Neural cell (in vitro differentiated cells): ENCODE data around the gene STAM2. TPM values are rescaled to one million over a fixed set of nuclear protein-coding genes. Genes with fewer than 3 reads are reported as not detected.

Source experiments
- H2AFZ ChIP-seq: fragments of 200-600, 300-800 bp; sonication (generic), shearing (Covaris generic); 2 replicates; pipeline ENCODE4 v1.6.0; 2014; ENCODE audit warnings: low read depth, mild to moderate bottlenecking, antibody characterized with exemption, low read length, moderate library complexity
- H3F3A ChIP-seq: fragments of 200-600 bp; shearing (Covaris generic); 2 replicates; pipeline ENCODE4 v1.6.1; 2016; ENCODE audit warnings: mild to moderate bottlenecking, moderate library complexity, mixed read lengths, antibody characterized with exemption, low read length; ENCODE audit not compliant: insufficient read depth, poor library complexity, severe bottlenecking
- H3K27ac ChIP-seq: fragments of 200-600, 300-800 bp; sonication (generic), shearing (Covaris generic); 2 replicates; pipeline ENCODE4 v1.5.1; 2014; ENCODE audit warnings: mild to moderate bottlenecking, low read length, moderate library complexity
- H3K27me3 ChIP-seq: fragments of 300-800, 200-600 bp; sonication (generic), shearing (Covaris generic); 2 replicates; pipeline ENCODE4 v1.6.0; 2014; ENCODE audit warnings: mild to moderate bottlenecking, low read depth, low read length, moderate library complexity; ENCODE audit not compliant: insufficient read depth
- H3K36me3 ChIP-seq: fragments of 300-800, 200-600 bp; sonication (generic), shearing (Covaris generic); 2 replicates; pipeline ENCODE4 v1.5.1; 2014; ENCODE audit warnings: mild to moderate bottlenecking, antibody characterized with exemption, low read length, moderate library complexity; ENCODE audit not compliant: insufficient read depth
- H3K4me2 ChIP-seq: fragments of 300-800, 200-600 bp; sonication (generic), shearing (Covaris generic); 2 replicates; pipeline ENCODE4 v1.6.0; 2014; ENCODE audit warnings: mild to moderate bottlenecking, low read length
- H3K4me3 ChIP-seq: fragments of 300-800, 200-600 bp; sonication (generic), shearing (Covaris generic); 2 replicates; pipeline ENCODE4 v1.5.1; 2014; ENCODE audit warnings: mild to moderate bottlenecking, low read length, moderate library complexity
- H3K79me2 ChIP-seq: fragments of 200-600 bp; shearing (Covaris generic); replicated peaks from 2 replicates; pipeline ENCODE4 v1.6.0; 2014; ENCODE audit warnings: mild to moderate bottlenecking, low read length, moderate library complexity; ENCODE audit not compliant: insufficient read depth
- H3K9ac ChIP-seq: fragments of 300-800, 200-600 bp; sonication (generic), shearing (Covaris generic); 2 replicates; pipeline ENCODE4 v1.6.1; 2016; ENCODE audit warnings: mild to moderate bottlenecking, low read length, mixed read lengths
- H3K9me2 ChIP-seq: fragments of 200-600 bp; shearing (Covaris generic); 2 replicates; pipeline ENCODE4 v1.6.1; 2016; ENCODE audit warnings: mild to moderate bottlenecking, low read length, mixed read lengths; ENCODE audit not compliant: insufficient read depth
- H3K9me3 ChIP-seq: fragments of 200-600, 300-800 bp; sonication (generic), shearing (Covaris generic); 2 replicates; pipeline ENCODE4 v1.6.1; 2016; ENCODE audit warnings: mild to moderate bottlenecking, mixed run types, low read length, moderate library complexity, mixed read lengths
- H4K20me1 ChIP-seq: fragments of 200-600 bp; shearing (Covaris generic); 2 replicates; pipeline ENCODE4 v1.6.1; 2016; ENCODE audit warnings: mild to moderate bottlenecking, mixed run types; ENCODE audit not compliant: insufficient read depth
- CTCF ChIP-seq: fragments of 450-650 bp; IDR thresholded peaks from 2 replicates; pipeline ENCODE4 v1.5.1; 2014; ENCODE audit warnings: antibody characterized with exemption, mild to moderate bottlenecking, moderate library complexity; ENCODE audit not compliant: poor library complexity, severe bottlenecking
- EP300 ChIP-seq: fragments of 450-650 bp; conservative IDR thresholded peaks from 2 replicates; pipeline ENCODE4 v1.6.1; 2014; ENCODE audit warnings: antibody characterized with exemption, mild to moderate bottlenecking, moderate library complexity; ENCODE audit not compliant: poor library complexity, severe bottlenecking
- EZH2 ChIP-seq: fragments of 200-600, 300-800 bp; shearing (Covaris generic), sonication (generic); IDR thresholded peaks from 2 replicates; pipeline ENCODE4 v1.6.1; 2014; ENCODE audit warnings: antibody characterized with exemption, low read length, borderline replicate concordance, mild to moderate bottlenecking; ENCODE audit not compliant: insufficient read depth, poor library complexity, severe bottlenecking
- MXI1 ChIP-seq: fragments of 450-650 bp; conservative IDR thresholded peaks from 2 replicates; pipeline ENCODE4 v1.6.1; 2014; ENCODE audit warnings: antibody characterized with exemption, mild to moderate bottlenecking; ENCODE audit not compliant: poor library complexity, severe bottlenecking
- POLR2AphosphoS5 ChIP-seq: IDR thresholded peaks from 2 replicates; pipeline ENCODE4 v1.6.1; 2012
- RAD21 ChIP-seq: fragments of 450-650 bp; conservative IDR thresholded peaks from 2 replicates; pipeline ENCODE4 v1.6.1; 2014; ENCODE audit warnings: antibody characterized with exemption, mild to moderate bottlenecking, moderate library complexity
- SMC3 ChIP-seq: fragments of 450-650 bp; conservative IDR thresholded peaks from 2 replicates; pipeline ENCODE4 v1.6.1; 2014; ENCODE audit warnings: antibody characterized with exemption, mild to moderate bottlenecking, moderate library complexity; ENCODE audit not compliant: poor library complexity
- TAF1 ChIP-seq: IDR thresholded peaks from 2 replicates; pipeline ENCODE4 v1.6.1; 2012; ENCODE audit warnings: low read depth
- polyA plus RNA-seq: library from polyadenylated mRNA; depleted of rRNA; stranded (reverse); fragments of >200 nt; gene quantifications from 2 replicates; pipeline ENCODE4 v1.2.3, GENCODE V29; 2014
- TF ChIP-seq, protein P1 (sequence below): IDR thresholded peaks from 2 replicates; pipeline ENCODE4 v1.6.1; 2012; ENCODE audit warnings: borderline replicate concordance

Gene STAM2
- polyA plus RNA-seq, 1 donor from 2014 or later = 47.5 TPM

DNA sequence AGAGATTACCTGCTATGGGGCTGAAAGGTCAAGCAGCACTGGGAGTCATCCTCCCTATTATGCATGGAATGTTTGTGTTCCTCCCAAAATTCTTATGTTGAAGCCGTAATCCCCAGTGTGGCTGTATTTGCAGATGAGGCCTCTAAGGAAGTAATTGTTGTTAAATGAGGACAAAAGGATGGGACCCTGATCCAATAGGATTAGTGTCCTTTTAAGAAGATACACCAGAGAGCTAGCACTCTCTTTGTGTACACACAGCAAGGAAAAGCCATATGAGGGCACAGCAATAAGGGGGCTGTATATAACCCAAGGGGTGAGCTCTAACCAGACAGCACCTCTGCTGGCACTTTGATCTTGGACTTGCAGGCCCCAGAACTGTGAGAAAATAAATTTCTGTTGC is 18.3 kb downstream of the STAM2 start:
- TF ChIP-seq POLR2AphosphoS5 = no peak
- no peak for TF ChIP-seq SMC3
- TF ChIP-seq, protein P1, sequence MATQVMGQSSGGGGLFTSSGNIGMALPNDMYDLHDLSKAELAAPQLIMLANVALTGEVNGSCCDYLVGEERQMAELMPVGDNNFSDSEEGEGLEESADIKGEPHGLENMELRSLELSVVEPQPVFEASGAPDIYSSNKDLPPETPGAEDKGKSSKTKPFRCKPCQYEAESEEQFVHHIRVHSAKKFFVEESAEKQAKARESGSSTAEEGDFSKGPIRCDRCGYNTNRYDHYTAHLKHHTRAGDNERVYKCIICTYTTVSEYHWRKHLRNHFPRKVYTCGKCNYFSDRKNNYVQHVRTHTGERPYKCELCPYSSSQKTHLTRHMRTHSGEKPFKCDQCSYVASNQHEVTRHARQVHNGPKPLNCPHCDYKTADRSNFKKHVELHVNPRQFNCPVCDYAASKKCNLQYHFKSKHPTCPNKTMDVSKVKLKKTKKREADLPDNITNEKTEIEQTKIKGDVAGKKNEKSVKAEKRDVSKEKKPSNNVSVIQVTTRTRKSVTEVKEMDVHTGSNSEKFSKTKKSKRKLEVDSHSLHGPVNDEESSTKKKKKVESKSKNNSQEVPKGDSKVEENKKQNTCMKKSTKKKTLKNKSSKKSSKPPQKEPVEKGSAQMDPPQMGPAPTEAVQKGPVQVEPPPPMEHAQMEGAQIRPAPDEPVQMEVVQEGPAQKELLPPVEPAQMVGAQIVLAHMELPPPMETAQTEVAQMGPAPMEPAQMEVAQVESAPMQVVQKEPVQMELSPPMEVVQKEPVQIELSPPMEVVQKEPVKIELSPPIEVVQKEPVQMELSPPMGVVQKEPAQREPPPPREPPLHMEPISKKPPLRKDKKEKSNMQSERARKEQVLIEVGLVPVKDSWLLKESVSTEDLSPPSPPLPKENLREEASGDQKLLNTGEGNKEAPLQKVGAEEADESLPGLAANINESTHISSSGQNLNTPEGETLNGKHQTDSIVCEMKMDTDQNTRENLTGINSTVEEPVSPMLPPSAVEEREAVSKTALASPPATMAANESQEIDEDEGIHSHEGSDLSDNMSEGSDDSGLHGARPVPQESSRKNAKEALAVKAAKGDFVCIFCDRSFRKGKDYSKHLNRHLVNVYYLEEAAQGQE = no peak
- no peak for TF ChIP-seq TAF1
- TF ChIP-seq EZH2 = no peak
- TF ChIP-seq EP300 = no peak
- no peak overlapping the region for H3K4me2 ChIP-seq
- no peak overlapping the region for H3K9ac ChIP-seq
- H4K20me1 ChIP-seq = no peaks in the 10 kb centered on the region
- no peaks in the 10 kb centered on the region for H3K36me3 ChIP-seq
- no peaks in the 10 kb centered on the region for H3K9me2 ChIP-seq
- no peaks in the 10 kb centered on the region for H3K27me3 ChIP-seq
- H3K9me3 ChIP-seq = no peaks in the 10 kb centered on the region
- H3K4me3 ChIP-seq = peak overlapping the region; percentile 32
- H2AFZ ChIP-seq = no peak overlapping the region
- peak overlapping the region; percentile 15 for H3K27ac ChIP-seq
- peaks cover 9% of the 10 kb centered on the region for H3K79me2 ChIP-seq
- peaks cover 7% of the 10 kb centered on the region for H3F3A ChIP-seq

GRCh38 chr2:152155209-152155608 is 20.4 kb downstream of the STAM2 start:
- no peak overlapping the region for H3K4me3 ChIP-seq
- no peaks in the 10 kb centered on the region for H3K9me3 ChIP-seq
- peaks cover 15% of the 10 kb centered on the region for H3K79me2 ChIP-seq
- TF ChIP-seq EP300 (no peak), MXI1 (no peak), TAF1 (no peak), EZH2 (no peak), SMC3 (no peak), RAD21 (no peak), CTCF (no peak)
- TF ChIP-seq, protein P1 = no peak
- no peak overlapping the region for H2AFZ ChIP-seq
- no peak overlapping the region for H3K27ac ChIP-seq
- no peaks in the 10 kb centered on the region for H3K27me3 ChIP-seq
- H4K20me1 ChIP-seq = no peaks in the 10 kb centered on the region
- H3K9ac ChIP-seq = no peak overlapping the region
- peaks cover 7% of the 10 kb centered on the region for H3F3A ChIP-seq
- no peak overlapping the region for H3K4me2 ChIP-seq
- no peaks in the 10 kb centered on the region for H3K9me2 ChIP-seq
- no peaks in the 10 kb centered on the region for H3K36me3 ChIP-seq
